Islet precursor cell (in vitro differentiated cells): ENCODE measurements around the gene METTL24.
"Not testable (repeated sequence)": the region's sequence is repeated elsewhere in the genome, so short reads cannot be mapped to it uniquely, and the experiment has no call there.

Experiments used
- DNase-seq: peaks from one replicate; pipeline ENCODE4 v3.0.0-alpha.2; 2018

Gene METTL24

DNA sequence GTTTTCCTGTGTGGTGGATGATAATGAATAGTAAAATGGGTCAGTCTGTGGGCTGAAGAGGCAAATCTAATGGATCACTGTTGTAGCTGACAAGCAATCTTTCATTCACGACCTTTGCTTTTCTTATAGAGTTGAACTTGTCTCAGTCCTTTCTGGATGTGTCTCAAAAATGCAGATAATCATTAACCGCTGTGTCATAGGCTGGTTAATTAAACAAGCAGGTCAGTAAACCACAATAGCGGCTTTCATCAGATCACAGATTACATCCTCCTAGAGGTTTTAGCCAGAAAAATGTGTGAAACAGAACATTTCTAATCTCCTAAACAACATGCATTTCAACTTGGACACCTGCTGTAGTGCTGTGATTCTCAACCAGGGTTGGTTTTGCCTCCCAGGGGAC, 2.5 kb upstream of the METTL24 start:
- no peak for DNase-seq

DNA sequence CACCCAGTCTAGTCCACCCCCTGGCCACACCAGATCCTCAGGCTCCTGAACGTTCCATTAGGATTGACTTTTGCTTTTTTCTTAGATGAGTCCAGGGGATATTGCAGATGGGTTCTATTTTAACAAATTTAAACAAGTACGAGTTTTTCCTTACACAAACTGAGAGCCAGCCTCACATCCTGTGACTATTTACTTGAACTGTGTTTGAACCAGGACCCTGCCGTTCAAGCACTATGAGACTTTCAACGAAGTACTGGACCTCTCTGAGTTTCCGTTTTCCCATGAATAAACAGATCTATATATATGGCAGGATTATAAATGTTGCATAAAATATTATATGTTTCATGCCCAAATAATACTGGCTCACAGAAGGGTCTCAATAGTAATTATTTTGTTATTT, 1.4 kb upstream of the METTL24 start:
- no peak for DNase-seq

DNA sequence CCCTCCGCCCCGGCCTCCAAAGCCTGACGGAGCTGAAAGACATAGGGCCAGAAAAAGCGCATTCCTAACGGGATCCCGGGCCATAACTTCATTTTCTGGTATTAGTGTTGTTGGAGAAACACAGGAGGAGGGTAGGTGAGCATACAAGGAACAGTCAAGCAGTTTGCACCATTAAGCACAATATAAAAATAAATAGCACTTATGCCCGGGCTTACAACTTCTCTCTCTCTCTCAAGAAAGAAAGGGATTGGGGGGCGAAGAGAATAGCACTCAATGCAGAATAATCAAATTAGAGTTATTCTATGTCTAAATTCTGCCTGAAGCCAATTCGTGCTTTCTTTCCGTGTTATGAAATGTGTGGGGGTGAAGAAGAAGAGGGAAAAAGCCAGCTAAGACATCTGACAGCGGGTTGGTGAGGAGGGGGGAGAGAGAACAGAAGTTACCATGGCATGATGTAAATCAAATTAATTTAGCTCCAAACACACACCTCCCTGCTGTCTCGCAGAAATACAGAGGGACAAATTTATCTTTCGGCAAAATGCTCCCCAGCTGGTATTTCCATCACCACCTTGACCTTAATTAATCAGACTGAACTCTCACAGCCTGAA, 508 bp upstream of the METTL24 start:
- DNase-seq: no peak

DNA sequence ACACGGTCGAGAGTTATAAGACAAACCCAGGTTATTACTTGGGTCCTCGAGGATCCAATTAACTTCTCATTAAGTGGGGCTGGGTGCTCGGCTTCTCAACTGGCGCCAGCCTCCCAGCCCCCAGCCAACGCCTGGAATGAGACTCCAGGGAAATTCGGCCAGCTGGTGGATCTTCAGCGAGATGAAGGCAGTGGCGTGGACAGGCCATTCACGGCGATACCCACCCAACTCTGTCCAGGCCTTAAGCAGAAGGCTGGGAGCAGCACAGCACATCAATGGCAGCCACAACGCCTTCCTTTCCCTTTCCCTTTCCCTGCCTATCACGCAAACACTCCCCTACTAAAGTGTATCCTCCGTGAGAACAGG, 868 bp downstream of the METTL24 start:
- DNase-seq: no peak

DNA sequence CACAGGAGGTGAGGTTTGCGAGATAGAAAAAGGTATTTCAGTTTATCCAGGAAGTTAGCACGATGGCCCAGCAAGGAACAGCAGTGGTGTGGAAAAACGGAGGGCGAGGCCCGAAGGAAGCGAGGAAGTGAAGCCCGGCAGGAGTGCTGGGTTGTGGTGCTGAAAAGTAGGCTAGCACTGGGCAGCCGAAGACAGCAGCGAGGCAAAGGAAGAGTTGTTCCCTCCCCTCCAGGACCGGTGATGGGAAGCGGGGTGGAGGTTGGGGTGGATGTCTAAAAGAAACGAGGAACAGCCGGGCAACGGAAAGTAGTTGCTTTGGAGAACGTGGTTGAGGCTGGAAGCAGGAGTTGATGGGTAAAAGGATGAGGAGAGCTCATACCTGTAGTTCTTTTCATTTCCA, 1.4 kb downstream of the METTL24 start:
- no peak for DNase-seq

DNA sequence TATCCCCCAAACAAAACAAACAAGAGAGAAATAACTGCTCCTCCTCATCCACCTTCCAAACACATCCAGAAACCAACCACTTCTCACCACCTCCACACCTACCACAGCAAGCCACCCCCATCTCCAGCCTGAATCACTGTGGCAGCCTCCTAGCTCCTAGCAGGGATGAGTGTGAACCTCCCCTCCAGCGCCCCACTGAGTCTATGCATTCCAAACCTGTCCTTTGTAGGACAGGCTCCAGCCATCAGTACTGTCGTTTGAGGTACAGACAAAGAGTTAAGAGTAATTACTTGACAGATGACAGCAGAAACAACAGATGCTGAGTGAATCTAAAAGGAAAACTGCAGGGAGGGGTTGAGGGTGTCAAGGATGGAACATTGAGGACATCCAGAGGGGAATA, 2.4 kb downstream of the METTL24 start:
- DNase-seq: no peak

DNA sequence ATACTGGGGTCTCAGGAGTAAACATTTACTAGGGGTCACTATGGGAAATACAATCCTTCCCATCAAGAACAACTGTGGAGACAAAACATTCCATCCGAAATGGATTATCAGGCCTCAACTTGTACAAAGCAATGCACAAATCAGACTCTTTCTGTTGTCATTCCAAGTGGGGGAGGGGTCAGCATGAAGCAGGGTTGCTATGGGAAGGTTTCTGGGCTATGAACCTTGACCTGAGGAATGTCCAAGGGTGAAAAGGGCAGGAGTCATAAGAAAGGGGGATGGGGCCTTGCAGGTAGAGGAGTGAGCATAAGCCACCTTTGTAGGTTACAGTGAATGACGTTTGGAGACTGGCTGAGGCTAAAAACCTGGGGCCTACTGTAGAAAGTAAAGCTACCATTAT, 3.1 kb downstream of the METTL24 start:
- no peak for DNase-seq

DNA sequence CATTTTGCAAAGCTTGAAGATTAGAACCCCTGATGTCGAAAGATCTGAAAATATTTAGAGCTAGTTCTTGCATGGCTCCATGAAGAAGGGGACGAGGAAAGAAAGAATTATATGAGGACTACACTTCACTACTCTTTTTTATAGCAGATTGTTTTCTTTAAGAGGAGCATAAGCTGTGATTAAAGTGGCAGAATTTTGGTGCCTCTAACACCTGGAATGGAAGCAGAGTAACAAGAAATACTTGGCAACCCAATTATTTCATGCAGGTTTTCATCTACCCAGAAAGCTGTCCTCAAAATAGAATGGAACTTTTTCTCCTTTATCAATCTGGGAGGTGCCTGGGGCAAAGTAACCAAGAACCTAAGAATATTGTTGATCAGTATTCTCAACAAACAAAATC, 4.0 kb downstream of the METTL24 start:
- no peak for DNase-seq

DNA sequence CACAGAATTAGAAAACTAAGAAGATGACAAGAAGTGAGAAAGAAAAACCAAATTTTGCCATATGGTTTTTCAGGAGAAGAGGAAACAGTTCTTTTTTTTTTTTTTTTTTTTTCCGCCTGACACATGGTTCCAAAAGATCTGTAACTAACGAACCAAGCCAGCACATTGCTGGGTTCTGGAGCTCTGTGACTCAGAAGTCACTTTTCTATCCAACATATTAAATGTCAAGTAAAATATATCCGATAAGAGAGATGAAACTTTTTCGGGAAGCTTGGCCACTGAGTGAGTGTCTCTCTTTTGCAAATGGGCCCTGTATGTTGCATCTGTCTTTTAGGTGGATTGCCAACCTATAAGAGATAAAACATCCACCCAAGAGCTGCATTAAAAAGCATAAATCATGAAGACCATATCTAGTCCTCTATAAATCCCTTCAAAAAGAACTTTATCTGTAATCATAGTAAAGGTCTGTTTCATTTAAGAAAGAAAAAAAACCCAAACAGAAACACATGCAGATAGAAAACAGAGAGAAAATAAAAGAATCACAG, 4.6 kb downstream of the METTL24 start:
- no peak for DNase-seq

DNA sequence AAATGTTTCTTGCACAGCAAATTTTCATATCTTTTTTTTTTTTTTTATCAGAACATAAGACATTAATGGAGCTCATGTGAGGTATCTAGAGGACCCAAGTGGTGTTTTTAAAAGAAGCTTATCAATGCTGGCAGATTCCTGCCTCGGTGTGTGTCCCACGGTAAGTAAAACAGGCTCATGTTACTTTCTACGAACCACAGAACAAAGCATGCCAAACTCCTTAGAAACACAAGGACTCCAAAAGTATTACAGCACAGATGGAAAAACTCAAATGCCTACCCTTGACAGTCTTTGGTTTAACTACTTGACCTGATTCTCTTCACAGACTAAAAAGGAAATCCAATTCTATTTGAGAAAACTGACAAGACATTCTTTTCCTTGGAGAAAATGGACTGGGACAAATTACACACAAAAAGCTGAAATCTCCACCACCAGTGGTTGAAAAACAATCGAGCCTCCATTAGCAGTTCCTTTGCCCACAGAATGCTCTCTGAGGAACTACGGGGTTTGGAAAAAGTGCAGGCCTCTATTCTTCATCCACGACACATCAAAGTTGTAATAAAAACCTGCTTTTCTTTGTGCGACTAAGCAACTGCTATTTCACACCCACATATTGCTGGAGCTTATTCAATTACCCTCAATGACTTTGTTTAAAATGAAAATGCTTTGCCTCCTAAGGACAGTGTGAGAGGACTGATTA, 5.4 kb downstream of the METTL24 start:
- DNase-seq: no peak

DNA sequence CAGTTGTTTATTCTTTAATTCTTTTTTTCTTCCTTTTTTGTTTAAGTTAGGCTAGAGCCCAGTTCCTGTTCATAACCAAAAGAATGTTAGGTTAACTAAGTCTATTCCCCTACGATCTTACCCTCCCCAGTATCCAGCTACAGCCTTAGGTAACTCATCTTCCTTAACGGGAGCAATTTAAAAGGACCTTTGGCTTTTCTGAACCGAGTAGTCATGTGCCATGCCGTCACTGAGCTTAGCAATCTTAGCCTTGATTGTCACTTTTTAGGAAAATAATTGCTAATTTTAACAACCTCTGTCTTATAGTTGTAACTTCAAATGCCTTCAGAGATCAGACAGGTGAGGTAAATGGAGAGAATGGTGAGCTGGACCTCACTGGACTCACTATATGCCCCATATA, 6.2 kb downstream of the METTL24 start:
- DNase-seq: no peak

DNA sequence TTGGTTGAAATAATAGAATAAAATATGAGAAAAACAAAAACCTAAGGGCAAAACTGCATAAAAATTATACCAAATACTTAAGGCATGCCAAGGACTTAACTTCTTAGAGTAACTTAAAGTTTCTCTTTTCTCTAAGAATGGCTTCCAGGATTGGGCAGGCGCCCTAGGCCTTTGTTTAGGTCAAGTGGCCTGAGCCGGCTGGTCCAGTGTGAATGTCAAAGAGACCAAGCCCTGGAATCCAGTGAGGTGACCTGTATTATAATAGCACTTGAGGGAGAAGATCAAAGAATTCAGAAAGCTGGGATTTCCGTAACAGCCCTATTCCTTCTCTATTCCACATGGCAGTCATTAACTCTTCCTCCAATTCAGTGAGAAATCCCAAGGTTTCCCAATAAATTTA, 6.6 kb downstream of the METTL24 start:
- no peak for DNase-seq

DNA sequence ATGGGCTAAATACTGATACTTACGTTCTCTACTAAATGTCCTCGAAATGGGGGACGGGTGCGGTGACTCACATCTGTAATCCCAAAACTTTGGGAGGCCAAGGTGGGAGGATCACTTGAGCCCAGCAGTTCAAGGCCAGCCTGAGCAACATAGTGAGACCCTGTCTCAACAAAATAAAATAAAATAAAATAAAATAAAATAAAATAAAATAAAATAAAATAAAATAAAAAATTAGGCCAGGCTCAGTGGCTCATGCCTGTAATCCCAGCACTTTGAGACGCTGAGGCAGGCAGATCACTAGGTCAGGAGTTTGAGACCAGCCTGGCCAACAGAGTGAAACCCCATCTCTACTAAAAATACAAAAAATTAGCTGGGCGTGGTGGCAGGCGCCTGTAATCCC, 7.6 kb downstream of the METTL24 start:
- not testable (repeated sequence) for DNase-seq

DNA sequence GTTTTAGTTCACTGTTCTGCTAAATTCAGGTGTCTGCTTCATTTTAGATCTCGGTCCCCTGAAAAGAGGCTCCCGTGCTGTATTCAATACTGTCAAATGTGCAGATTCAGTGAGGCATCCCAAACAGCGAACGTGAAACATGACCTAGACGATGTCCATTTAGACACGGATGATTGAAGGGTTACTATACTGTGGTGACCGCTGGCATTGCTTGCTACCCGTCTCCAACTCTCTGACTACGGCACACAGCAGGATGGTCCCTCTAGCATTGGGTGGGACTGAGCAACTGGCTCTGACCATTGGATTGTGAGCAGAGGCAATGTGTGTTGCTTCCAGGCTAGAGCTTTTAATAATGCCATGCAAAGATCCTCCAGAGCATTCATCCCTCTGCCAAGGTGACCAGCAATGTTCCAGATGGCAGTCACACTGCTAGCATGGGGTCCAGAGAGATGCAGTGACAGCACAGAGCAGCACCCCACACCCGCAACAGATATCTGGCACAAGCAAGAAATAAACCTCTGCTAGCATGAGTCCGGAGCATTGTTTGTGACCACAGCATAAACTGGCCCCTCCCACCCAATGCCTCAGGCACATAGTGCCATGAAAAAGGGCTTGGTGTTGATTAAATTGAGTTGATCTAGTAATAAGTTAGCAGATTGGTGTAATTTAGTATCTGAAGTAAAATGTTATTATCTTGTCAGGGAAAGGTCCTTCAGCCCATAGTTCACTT, 9.0 kb downstream of the METTL24 start:
- no peak for DNase-seq

DNA sequence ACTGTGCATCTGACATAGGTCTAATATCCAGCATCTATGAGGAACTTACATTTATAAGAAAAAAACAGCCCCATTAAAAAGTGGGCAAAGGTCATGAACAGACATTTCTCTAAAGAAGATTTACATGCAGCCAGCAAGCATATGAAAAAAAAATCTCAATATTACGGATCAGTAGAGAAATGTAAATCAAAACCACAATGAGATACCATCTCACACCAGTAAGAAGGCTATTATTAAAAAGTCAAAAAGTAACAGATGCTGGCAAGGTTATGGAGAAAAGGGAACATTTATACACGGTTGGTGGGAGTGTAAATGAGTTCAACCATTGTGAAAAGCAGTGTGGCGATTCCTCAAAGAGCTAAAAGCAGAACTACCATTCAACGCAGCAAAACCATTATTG, 13.1 kb downstream of the METTL24 start:
- DNase-seq: no peak

DNA sequence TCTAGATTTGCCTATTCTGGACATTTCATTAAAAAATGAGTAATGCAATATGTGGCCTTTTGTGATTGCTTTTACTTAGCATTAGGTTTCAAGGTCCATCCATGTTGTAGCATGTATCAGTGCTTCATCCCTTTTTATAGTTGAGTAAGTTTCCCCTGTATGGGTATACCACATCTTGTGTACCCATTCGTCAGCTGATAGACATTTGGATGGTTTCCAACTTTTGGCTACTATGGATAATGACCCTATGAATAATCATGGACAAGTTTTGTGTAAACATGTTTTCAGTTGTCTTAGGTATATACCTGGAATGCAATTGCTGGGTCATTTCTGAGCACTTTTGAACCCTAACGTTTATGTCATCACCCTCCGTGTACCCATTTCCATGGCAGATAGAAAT, 15.4 kb downstream of the METTL24 start:
- no peak for DNase-seq

DNA sequence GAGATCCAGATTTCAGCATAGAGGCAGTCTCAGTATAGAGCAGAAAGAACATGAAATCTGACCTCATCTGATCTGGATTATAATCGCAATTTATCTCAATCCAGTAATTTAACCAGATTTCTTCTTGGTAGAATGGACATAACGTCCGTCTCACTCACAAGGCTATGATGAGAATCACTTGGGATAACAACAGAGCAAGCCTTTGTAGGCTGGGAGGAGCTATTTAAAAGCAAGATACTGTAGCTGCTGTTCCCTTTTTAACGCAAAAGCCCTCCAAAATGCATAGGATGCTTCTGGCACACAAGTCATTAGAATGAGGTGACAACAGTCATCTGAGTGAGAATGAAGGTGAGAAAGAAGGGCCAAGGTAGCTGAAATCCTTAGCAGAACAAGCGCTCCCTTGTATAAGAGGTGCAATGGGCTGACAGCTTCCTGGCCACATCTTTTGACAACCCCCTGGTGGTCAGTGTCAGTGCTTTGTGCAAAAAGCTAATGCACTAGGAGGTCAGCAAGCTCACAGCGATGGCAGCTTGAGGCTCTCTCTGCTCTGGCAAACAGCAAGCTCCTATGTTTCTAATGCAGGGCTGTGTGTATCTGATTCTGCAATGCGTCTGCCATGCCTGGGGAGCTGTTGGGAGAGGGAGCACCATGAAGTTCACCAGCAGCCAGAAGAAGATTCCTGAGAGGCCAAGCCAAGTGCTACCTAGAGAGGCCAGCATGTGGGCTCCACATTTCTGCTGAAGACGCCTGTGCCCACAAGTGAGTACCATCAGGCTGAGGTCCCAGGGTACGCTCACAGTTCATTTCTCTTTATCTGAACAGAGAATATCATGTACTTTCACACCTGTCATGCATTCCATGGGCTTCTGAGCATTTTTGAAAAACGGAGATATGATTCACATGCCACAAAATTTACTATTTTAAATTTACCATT, 16.2 kb downstream of the METTL24 start:
- peak; percentile 89 for DNase-seq

DNA sequence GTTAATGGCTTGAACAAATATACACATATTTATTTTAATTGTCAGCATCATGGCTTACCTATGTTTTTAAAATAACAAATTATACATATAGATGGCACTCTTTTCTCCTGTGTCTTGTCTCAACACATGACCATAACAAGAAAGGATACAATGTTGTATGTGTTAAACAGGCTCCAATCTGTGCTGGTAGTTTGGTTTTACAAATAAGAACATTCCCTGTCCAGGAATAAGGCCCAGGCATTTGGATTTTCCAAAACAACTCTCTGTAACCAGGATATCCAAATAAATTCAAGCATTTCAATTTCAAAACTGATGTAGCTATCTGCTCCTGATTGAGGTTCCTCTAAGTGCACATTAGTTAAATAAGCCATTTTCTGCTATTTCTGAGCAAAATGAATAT, 17.1 kb downstream of the METTL24 start:
- no peak for DNase-seq

DNA sequence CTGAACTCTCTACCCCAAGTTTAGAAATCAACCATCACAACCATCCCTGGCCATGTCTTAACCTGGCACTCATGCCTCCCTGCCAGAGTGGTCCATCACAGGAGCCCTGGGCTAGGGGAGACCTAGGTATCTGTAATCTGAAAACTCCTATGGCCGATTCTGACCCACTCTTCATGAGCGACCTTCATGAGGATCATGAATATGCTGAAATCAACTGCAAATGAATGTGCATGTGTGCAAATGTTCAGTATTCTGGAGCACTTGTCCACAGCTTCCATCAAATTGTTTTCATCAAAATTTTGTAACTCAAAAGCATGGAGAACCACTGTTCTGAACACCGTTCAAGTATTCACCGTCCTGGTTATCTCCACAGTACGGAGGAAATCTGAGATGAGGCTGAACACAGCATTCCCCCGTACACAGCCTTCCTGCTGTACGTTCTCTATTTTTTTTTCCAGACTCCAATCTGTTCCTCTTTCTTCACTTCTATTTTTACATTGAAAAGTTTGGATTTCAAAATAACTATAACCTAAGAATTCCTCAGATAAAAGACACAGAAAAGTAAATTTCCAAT, 17.7 kb downstream of the METTL24 start:
- DNase-seq: no peak

DNA sequence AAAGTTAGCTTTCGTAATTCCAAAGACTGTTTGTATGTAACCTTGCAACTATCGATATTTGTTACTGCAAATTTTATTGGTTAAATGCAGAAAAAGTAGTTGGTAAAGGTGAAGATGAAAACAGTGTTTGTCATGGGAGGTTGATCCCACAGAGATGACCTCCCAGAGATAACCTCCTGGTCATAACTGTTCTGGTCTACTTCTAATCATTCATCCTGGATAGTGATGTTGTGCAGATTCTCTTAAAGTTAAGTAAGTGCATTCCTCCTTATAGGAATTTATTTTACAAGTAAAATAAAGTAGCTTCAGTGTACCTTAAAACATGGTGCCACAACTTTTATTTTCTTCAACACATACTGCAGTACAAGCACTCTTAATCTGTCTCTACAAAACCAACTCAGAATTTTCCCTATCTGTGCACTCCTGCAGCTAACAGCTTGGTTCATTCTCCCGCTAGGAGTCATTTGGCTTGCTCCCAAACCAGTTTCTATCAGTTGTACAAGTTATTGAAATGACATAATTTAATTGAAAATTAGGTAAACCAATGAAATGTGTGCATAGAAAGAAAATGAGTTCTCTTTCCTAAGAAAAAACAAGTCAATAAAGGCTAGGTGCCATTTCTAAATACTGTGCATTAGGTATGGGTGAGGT, 19.2 kb downstream of the METTL24 start:
- DNase-seq: no peak

DNA sequence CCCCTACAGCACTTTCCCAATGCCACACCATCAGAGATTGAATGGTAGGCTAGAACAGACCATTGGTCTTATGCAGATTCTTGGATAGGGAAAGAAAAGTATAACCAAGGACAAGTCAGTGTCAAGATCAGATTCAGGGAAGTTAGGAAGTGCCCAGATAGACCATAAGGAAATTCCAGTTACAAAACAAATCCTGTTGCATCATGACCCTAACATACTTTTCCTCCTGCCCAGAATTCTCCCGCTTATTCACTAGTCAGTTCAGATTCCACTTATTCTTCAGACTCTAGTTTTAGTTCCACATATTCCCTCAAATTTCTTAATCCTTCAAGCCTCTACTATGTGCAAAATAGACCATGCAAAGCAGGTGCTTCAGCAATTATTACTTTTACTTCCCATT, 20.7 kb downstream of the METTL24 start:
- no peak for DNase-seq
